TTC549 (cell line): Measurements from ENCODE around the gene CTCF.

Source experiments
- FAIRE-seq: peaks from 2 replicates; lab custom pipeline; 2012; peaks lifted over from hg19 to GRCh38; lab: Jason Lieb, UNC

The CTCF gene

GRCh38 chr16:67652578-67653127 lies 90.3 kb downstream of the CTCF start:
- FAIRE-seq = no peak

DNA sequence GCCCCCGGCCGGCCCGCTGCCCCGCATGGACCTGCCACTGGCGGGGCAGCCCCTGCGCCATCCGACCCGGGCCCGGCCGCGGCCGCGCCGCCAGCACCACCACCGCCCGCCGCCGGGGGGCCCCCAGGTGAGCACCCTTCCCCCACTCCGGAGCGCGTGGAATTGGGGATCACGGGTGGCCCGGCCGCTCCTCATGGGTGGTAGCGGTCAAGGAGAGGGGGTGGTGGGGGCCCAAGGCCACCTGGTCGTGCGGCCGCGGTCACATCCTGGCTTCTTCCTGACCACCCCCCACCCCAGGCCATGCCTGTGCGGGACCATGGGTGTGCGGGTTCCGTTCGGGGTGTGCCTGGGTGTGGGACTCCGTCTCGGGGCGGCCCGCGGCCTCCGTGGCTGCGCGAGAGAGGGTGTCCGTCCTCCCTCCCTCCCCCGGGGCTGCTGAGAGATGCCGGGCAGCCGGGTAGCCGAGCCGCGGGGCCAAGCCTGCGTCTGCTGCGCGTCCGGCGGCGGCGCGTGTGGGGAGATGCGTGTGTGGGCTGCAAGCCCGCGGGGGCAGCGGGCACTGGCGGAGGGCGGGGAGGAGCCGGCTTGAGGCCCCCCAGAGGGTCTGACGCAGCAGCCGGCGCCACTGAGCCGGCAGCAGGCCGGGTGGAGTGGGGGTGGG lies 90.9 kb downstream of the CTCF start:
- FAIRE-seq = no peak

DNA sequence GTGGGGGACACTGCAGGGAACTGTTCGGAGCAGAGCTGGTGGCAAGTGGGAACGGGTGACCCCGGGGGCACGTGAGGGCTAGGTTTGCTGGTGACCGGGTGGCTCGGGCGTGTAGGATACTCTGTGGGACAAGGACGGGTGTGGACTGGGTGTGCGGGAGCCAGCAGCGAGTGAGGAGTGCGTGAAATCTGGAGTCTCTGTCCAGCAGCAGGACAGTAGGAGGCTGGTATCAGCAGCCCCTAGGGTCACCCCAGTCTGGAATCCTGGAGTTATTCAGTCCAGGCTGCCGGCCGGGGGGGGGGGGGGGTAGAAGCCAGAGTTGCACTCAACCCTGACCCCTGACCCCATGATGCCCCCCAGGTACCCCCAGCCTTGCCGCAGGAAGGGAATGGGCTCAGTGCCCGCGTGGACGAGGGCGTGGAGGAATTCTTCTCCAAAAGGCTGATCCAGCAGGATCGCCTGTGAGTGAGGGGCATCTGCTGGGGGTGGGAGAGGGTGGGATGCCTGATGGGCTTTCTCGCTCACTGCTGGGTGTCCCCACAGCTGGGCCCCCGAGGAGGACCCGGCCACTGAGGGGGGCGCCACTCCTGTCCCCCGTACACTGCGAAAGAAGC lies 91.6 kb downstream of the CTCF start:
- no peak for FAIRE-seq

DNA sequence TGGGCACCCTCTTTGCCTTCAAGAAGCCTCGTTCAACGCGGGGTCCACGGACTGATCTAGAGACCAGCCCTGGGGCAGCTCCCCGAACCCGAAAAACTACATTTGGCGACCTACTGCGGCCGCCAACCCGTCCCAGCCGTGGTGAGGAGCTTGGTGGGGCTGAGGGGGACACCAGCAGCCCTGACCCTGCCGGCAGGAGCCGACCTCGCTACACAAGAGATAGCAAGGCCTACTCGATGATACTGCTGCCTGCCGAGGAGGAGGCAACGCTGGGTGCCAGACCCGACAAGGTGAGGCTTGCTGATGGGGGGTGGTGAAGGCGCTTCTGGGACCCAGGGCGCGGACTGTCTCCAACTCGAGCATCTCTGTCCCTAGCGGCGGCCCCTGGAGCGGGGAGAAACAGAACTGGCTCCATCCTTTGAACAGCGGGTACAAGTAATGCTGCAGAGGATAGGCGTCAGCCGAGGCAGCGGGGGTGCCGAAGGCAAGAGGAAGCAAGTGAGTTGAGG lies 92.1 kb downstream of the CTCF start:
- no peak for FAIRE-seq

- FAIRE-seq = no peak
These were observed 93.0 kb downstream of the CTCF start for GRCh38 chr16:67655363-67655762.

DNA sequence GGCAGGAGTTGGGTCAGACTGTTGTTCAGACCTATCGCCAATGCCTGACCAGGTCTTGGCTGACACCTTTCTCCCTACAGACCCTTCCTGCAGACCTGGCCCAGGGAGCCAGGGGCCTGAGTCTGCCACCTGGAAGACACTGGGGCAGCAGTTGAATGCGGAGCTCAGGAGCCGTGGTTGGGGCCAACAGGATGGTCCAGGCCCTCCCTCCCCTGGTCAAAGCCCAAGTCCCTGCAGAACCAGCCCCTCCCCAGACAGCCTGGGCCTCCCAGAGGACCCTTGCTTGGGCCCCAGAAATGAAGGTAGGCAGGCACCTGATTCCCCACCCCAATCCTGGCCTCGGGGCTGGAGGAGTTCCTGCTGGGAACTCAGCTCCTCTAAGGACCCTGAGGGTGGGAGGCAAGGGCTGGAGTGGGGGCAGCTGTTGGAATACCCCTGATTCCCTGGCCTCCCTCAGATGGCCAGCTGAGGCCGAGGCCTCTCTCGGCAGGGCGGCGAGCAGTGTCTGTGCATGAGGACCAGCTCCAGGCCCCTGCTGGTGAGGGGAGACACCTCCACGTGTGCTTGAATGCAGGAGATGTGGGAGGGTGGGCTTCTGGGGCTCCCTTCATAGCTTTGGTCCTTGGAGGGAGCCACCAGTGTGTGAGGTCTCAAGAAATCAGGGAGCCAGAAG lies 94.2 kb downstream of the CTCF start:
- FAIRE-seq = no peak

- no peak for FAIRE-seq
These were observed 94.8 kb downstream of the CTCF start for GRCh38 chr16:67657017-67657608.

GRCh38 chr16:67657751-67658518 lies 95.6 kb downstream of the CTCF start:
- FAIRE-seq = no peak

GRCh38 chr16:67658849-67659674 lies 96.7 kb downstream of the CTCF start:
- no peak for FAIRE-seq

- no peak for FAIRE-seq
These were observed 97.6 kb downstream of the CTCF start, which contains the start of gene ACD for GRCh38 chr16:67659675-67660563. Gene ACD (minus strand): TSS chr16:67660260. CDS start chr16:67660220, 40 bp downstream.

DNA sequence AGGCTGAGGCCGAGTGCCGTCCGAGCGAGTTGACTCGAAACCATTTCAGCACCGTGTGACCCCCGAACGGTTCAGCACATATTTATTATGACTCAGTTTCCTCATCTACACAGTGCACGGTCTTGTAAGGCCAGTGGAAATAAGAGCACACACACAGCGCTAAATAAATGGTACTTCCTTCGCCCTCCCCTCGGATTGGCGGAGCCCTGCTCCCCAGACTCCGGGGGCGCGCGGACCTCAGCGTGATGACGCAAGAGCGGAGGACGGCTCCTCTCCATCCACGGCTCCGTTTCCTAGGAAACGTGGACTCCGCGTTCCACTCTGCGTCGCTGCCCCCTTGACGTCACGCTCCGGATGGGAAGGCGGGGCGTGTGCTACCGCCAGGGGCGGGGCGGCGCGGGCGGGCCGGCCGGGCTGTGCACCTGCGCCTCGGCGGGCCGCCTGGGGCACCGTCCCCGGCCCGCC lies 98.3 kb downstream of the CTCF start, which contains the start of gene PARD6A:
Gene PARD6A (plus strand): TSS at position 397 of the 465 bp plus-strand sequence. CDS start 79 bp downstream, outside the sequence.
- FAIRE-seq = peak; percentile 34

GRCh38 chr16:67661101-67661761 lies 98.9 kb downstream of the CTCF start:
- FAIRE-seq = no peak

- FAIRE-seq = no peak
These were observed 99.7 kb downstream of the CTCF start for GRCh38 chr16:67661886-67662652.

DNA sequence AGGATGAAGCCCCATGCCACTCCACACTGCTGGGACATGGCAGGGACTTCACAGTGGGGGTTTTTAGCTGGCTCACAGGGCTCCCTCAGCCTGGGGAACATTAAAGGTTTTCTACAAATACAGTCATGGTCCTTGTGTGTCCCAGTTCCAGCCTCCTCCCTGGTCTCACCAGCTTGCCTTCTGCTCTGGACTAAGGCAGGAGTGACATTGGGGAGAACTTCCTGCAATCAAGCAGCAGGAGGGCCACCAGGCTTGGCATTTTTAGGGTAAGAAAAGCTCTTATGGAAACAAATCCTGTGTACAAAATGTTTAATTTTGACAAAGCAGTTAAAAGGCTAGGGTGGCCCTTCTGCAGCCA lies 100.3 kb downstream of the CTCF start:
- no peak for FAIRE-seq

GRCh38 chr16:67663151-67663876 lies 101.0 kb downstream of the CTCF start:
- FAIRE-seq = no peak

GRCh38 chr16:67663877-67664222 lies 101.5 kb downstream of the CTCF start:
- no peak for FAIRE-seq

DNA sequence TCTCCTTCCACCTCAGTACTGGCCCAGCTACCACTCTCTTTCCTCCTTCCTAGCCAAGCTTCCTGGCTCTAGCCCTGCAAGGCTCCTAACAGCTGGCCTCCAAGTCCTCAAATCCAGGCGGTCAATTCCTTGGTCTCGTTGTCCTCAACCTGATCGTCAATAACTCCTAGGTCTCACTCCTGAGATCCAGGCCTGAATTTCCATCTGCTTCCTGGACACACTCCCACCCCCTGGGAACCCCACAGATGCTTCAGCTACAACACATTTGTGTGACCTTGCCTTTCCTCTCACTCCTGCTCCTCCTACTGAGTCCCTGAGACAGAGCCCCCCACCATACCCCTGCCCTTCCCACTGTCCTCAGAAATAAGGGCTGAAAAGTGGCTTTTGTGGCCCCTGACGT lies 101.9 kb downstream of the CTCF start:
- FAIRE-seq = no peak

GRCh38 chr16:67664871-67665270 lies 102.5 kb downstream of the CTCF start:
- no peak for FAIRE-seq
